Kidney tubule cell (primary cell): Measurements from ENCODE around the gene PTPRF.

Source experiments
- DNase-seq: peaks from one replicate; pipeline ENCODE4 v3.0.0-alpha.2; 2018; ENCODE audit warnings: low spot score

PTPRF gene

GRCh38 chr1:43552813-43553212 lies 22.1 kb downstream of the PTPRF start:
- DNase-seq: no peak

GRCh38 chr1:43554444-43554992 lies 23.8 kb downstream of the PTPRF start:
- peak; percentile 36 for DNase-seq

- DNase-seq: no peak
Observed at GRCh38 chr1:43556782-43557181, 26.1 kb downstream of the PTPRF start.

- peak; percentile 24 for DNase-seq
Observed at GRCh38 chr1:43557744-43558245, 27.1 kb downstream of the PTPRF start.

- DNase-seq: peak; percentile 36
Observed at GRCh38 chr1:43558346-43558841, 27.7 kb downstream of the PTPRF start.

- no peak for DNase-seq
Observed at GRCh38 chr1:43559714-43560113, 29.0 kb downstream of the PTPRF start.

GRCh38 chr1:43560286-43560685 lies 29.6 kb downstream of the PTPRF start:
- DNase-seq: no peak

- DNase-seq: no peak
Observed at GRCh38 chr1:43563876-43564539, 33.3 kb downstream of the PTPRF start.

- no peak for DNase-seq
Observed at GRCh38 chr1:43564551-43565348, 34.1 kb downstream of the PTPRF start.

GRCh38 chr1:43565600-43566360 lies 35.1 kb downstream of the PTPRF start:
- peak; percentile 54 for DNase-seq

- no peak for DNase-seq
Observed at GRCh38 chr1:43566382-43567044, 35.8 kb downstream of the PTPRF start.

GRCh38 chr1:43569175-43569574 lies 38.5 kb downstream of the PTPRF start:
- no peak for DNase-seq

GRCh38 chr1:43570277-43570676 lies 39.6 kb downstream of the PTPRF start:
- DNase-seq: no peak

- DNase-seq: no peak
Observed at GRCh38 chr1:43570715-43571114, 40.0 kb downstream of the PTPRF start.

- DNase-seq: no peak
Observed at GRCh38 chr1:43572084-43572483, 41.4 kb downstream of the PTPRF start.

- DNase-seq: no peak
Observed at GRCh38 chr1:43572538-43572937, 41.9 kb downstream of the PTPRF start.

GRCh38 chr1:43573066-43573800 lies 42.5 kb downstream of the PTPRF start:
- DNase-seq: no peak

GRCh38 chr1:43576521-43576920 lies 45.8 kb downstream of the PTPRF start:
- DNase-seq: no peak

- DNase-seq: no peak
Observed at GRCh38 chr1:43577655-43578542, 47.2 kb downstream of the PTPRF start.

- DNase-seq: no peak
Observed at GRCh38 chr1:43580039-43580438, 49.4 kb downstream of the PTPRF start.
